Effector memory CD4-positive, alpha-beta T cell (primary cell): ENCODE measurements around the gene AHRR.

Experiments used
- DNase-seq, 3 donors: peaks; one replicate each; pipeline ENCODE4 v3.0.0-alpha.2; 2020
- H3K27ac ChIP-seq: 2 replicates; pipeline ENCODE4 v1.7.0; 2013; ENCODE audit warnings: mild to moderate bottlenecking, low read length, moderate library complexity; ENCODE audit not compliant: insufficient read depth, poor library complexity, severe bottlenecking
- H3K27me3 ChIP-seq: replicated peaks from 2 replicates; pipeline ENCODE4 v1.7.0; 2013; ENCODE audit warnings: mild to moderate bottlenecking, low read length; ENCODE audit not compliant: insufficient read depth, control insufficient read depth, poor library complexity, severe bottlenecking
- H3K36me3 ChIP-seq: 2 replicates; pipeline ENCODE4 v1.7.0; 2013; ENCODE audit warnings: mild to moderate bottlenecking, low read length, moderate library complexity; ENCODE audit not compliant: control insufficient read depth, insufficient read depth
- H3K4me1 ChIP-seq: 2 replicates; pipeline ENCODE4 v1.7.0; 2013; ENCODE audit warnings: low read length, mild to moderate bottlenecking; ENCODE audit not compliant: control insufficient read depth, insufficient read depth, poor library complexity, severe bottlenecking
- H3K4me3 ChIP-seq: 2 replicates; pipeline ENCODE4 v1.7.0; 2013; ENCODE audit warnings: low read length, low read depth, mild to moderate bottlenecking; ENCODE audit not compliant: insufficient read depth, poor library complexity, severe bottlenecking
- H3K9me3 ChIP-seq: 2 replicates; pipeline ENCODE4 v1.7.0; 2013; ENCODE audit warnings: mild to moderate bottlenecking, low read length, moderate library complexity; ENCODE audit not compliant: control insufficient read depth

The AHRR gene

GRCh38 chr5:458547-459353 is 137.2 kb downstream of the AHRR start:
- Histone ChIP-seq H3K36me3 (peaks cover 69% of the 10 kb centered on the region), H3K9me3 (no peaks in the 10 kb centered on the region), H3K27me3 (no peaks in the 10 kb centered on the region), H3K27ac (peak overlapping the region; percentile 30), H3K4me1 (no peaks in the 10 kb centered on the region), H3K4me3 (no peak overlapping the region)
- no peak for DNase-seq

GRCh38 chr5:459562-460272 is 138.2 kb downstream of the AHRR start:
- Histone ChIP-seq H3K4me1 (peaks cover 7% of the 10 kb centered on the region), H3K4me3 (no peak overlapping the region), H3K9me3 (no peaks in the 10 kb centered on the region), H3K27ac (no peak overlapping the region), H3K27me3 (no peaks in the 10 kb centered on the region), H3K36me3 (peaks cover 60% of the 10 kb centered on the region)
- DNase-seq: no peak

- H3K27me3 ChIP-seq: no peaks in the 10 kb centered on the region
- no peak overlapping the region for H3K27ac ChIP-seq
- no peaks in the 10 kb centered on the region for H3K9me3 ChIP-seq
- H3K36me3 ChIP-seq: peaks cover 62% of the 10 kb centered on the region
- no peak overlapping the region for H3K4me3 ChIP-seq
- no peak for DNase-seq
- peaks cover 9% of the 10 kb centered on the region for H3K4me1 ChIP-seq
Measured at GRCh38 chr5:460273-460625, 138.7 kb downstream of the AHRR start.

- no peak for DNase-seq
- H3K4me1 ChIP-seq: peaks cover 9% of the 10 kb centered on the region
- H3K36me3 ChIP-seq: peaks cover 51% of the 10 kb centered on the region
- H3K4me3 ChIP-seq: no peak overlapping the region
- H3K27ac ChIP-seq: no peak overlapping the region
- no peaks in the 10 kb centered on the region for H3K9me3 ChIP-seq
- no peaks in the 10 kb centered on the region for H3K27me3 ChIP-seq
Measured at GRCh38 chr5:462051-462481, 140.6 kb downstream of the AHRR start.

- Histone ChIP-seq H3K27ac (peak overlapping the region; percentile 59), H3K4me3 (no peak overlapping the region), H3K36me3 (peaks cover 38% of the 10 kb centered on the region), H3K27me3 (no peaks in the 10 kb centered on the region), H3K9me3 (no peaks in the 10 kb centered on the region), H3K4me1 (peaks cover 9% of the 10 kb centered on the region)
- no peak for DNase-seq
Measured at GRCh38 chr5:463301-463700, 141.8 kb downstream of the AHRR start.

GRCh38 chr5:463952-464351 is 142.4 kb downstream of the AHRR start:
- peak; percentile 60 to 71 (median 66) for DNase-seq
- Histone ChIP-seq H3K4me3 (no peak overlapping the region), H3K36me3 (peaks cover 33% of the 10 kb centered on the region), H3K27me3 (no peaks in the 10 kb centered on the region), H3K27ac (peak overlapping the region; percentile 59), H3K4me1 (peaks cover 9% of the 10 kb centered on the region), H3K9me3 (no peaks in the 10 kb centered on the region)

- DNase-seq: no peak
- H3K4me1 ChIP-seq: peaks cover 9% of the 10 kb centered on the region
- H3K4me3 ChIP-seq: no peak overlapping the region
- peaks cover 31% of the 10 kb centered on the region for H3K36me3 ChIP-seq
- no peaks in the 10 kb centered on the region for H3K9me3 ChIP-seq
- H3K27ac ChIP-seq: peak overlapping the region; percentile 59
- H3K27me3 ChIP-seq: no peaks in the 10 kb centered on the region
Measured at GRCh38 chr5:464446-464842, 142.9 kb downstream of the AHRR start.

- H3K9me3 ChIP-seq: no peaks in the 10 kb centered on the region
- no peak for DNase-seq
- H3K4me3 ChIP-seq: no peak overlapping the region
- peaks cover 25% of the 10 kb centered on the region for H3K36me3 ChIP-seq
- H3K4me1 ChIP-seq: peaks cover 9% of the 10 kb centered on the region
- no peaks in the 10 kb centered on the region for H3K27me3 ChIP-seq
- H3K27ac ChIP-seq: no peak overlapping the region
Measured at GRCh38 chr5:464843-465590, 143.5 kb downstream of the AHRR start.

GRCh38 chr5:465591-466403 is 144.3 kb downstream of the AHRR start:
- H3K36me3 ChIP-seq: peaks cover 18% of the 10 kb centered on the region
- H3K27ac ChIP-seq: no peak overlapping the region
- no peaks in the 10 kb centered on the region for H3K9me3 ChIP-seq
- no peaks in the 10 kb centered on the region for H3K27me3 ChIP-seq
- no peak overlapping the region for H3K4me3 ChIP-seq
- H3K4me1 ChIP-seq: peaks cover 11% of the 10 kb centered on the region
- DNase-seq: no peak
